Breast epithelium (tissue), 3 donors: ENCODE results near the gene WWC1.
"Not testable (repeated sequence)": the region's sequence is repeated elsewhere in the genome, so short reads cannot be mapped to it uniquely, and the experiment has no call there.

Experiments used
- CTCF ChIP-seq, 3 donors: fragments of 450-650 bp; IDR thresholded peaks; one replicate each; pipeline ENCODE4 v1.5.1; 2016 to 2017; ENCODE audit warnings: antibody characterized with exemption in 3 of 3, mild to moderate bottlenecking in 3 of 3, moderate library complexity in 3 of 3
- POLR2A ChIP-seq: fragments of 450-650 bp; IDR thresholded peaks from one replicate; pipeline ENCODE4 v1.6.1; 2016; ENCODE audit warnings: antibody characterized with exemption, mild to moderate bottlenecking, moderate library complexity
- POLR2AphosphoS5 ChIP-seq, 3 donors: sonication (generic); formaldehyde crosslinking; IDR thresholded peaks; one replicate each; pipeline ENCODE4 v1.6.1; 2017; ENCODE audit warnings: antibody characterized with exemption in 3 of 3

GRCh38 chr5:168310541-168310940 lies 19.1 kb downstream of the WWC1 start:
- not testable (repeated sequence) for TF ChIP-seq CTCF (IDR thresholded peaks at IDR 0.05); POLR2A; POLR2AphosphoS5 (IDR thresholded peaks at IDR 0.05)
